LHCN-M2 (cell line): ENCODE measurements around the gene KCNQ2. TPM values are rescaled to one million over a fixed set of nuclear protein-coding genes. Genes with fewer than 3 reads are reported as not detected.
A peak's percentile ranks its signal among the peaks of the same experiment; 100 is the strongest.
"Not testable (repeated sequence)": the region's sequence is repeated elsewhere in the genome, so short reads cannot be mapped to it uniquely, and the experiment has no call there.

Source experiments
- DNase-seq: peaks from one replicate; pipeline ENCODE4 v3.0.0-alpha.2; 2012; ENCODE audit warnings: low read depth
- total RNA-seq: library from RNA; depleted of rRNA; stranded (reverse); fragments of >200 nt; gene quantifications from 2 replicates; pipeline ENCODE4 v1.2.3, GENCODE V29; 2014

Gene KCNQ2
- total RNA-seq, 1 experiment from 2014 or later: not detected

DNA sequence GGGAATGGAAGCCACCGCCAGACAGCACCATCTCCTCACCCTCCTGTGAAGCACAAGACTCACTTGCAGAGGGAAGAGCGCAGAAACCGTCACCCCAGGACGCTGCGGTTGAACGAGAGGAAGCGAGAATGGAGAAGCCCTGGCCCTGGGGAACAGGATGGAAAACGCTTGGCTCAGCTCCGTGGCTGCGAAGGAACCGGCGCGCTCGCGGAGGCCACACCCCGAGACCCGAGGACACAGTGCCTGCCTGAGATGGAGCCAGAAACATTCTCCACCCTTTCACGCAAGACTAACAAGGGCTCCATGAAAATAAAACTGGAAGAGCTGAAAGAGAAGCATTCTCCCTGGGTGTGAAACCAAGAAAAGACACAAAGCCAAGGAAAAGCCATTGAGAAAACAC, 86.0 kb downstream of the KCNQ2 start:
- DNase-seq: no peak

DNA sequence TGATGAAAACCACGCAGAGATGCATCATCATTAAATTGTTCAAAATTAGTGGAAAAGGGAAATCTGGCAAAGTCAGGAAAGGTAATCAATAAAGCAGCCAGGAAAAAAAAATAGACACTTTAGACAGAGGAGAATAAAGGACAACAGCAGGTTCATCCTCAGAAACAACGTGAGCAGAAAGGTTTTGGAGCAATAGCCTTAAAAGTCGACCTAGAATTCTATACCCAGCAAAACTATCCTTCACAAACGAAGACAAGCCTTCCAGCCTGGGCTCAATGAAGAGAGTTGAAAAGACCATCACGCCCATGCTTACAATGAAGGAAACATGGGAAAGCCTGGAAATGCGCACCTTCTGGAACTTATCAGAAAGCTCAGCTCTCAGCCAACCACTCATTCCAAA, 86.6 kb downstream of the KCNQ2 start:
- no peak for DNase-seq

DNA sequence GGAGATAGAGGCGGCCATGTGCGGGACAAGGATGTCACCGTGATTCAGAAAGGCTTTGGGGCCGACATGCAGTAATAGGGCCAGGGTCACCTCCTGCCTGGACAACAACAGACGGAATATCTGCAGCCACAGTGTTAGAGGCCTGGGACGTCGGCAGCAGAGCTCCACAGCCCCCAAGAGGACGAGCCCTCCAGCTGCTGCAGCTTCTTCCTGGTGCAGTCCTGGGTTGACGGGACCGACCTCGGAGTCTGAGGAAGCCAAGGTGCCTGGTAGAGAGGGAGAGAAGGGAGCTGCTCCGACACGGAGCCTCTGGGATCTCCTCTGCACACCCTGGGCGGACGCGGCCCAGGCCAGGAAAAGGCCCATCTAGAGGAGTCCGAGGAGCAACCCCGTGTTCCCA, 88.1 kb downstream of the KCNQ2 start:
- no peak for DNase-seq

DNA sequence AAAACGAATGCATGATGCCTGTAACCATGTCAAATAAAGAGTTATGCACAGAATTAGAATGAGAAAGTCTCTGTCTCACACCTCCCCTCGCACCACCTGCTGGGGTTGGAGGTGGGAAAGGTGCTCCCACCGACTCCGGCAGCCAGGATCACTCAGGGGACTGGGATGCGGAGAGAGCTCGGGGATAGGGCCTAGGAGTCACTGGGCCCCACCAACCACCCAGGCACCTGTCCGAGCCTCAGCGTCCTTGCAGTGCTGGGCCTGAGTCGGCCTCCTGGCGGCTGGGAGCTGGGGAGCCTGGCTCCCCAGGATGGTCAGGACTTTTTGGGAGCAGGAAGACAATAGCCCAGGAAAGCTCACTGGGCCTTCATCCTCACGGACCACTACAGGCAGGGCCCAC, 88.9 kb downstream of the KCNQ2 start:
- DNase-seq: no peak

DNA sequence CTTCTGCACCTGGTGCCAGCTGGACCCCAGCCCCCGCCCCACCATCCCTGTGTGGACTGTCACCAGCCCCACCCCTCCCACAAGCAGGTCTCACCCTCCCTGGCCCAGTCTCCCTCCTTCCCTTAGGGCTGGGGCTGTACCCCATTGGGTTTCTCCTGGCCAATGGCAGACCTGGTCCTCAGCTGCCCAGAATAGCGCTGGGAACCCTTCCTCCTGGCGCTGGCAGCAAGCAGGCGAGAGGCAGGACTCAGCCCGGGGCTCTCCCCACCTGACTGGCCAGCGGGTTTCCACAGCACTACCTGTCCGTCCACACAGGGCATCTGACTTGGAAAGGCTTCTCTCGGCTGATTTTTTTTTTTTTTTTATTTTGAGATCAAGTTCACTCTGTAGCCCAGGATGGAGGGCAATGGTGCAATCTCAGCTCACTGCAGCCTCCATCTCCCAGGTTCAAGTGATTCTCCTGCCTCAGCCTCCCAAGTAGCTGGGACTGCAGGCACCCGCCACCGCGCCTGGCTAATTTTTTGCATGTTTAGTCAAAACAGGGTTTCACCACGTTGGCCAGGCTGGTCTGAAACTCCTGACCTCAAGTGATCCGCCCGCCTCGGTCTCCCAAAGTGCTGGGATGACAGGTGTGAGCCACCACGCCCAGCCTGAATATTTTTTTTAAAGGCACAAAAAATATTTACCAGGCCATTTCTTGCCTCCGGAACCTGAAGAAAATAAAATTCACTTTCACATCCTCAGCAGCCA, 89.7 kb downstream of the KCNQ2 start:
- DNase-seq: no peak

- DNase-seq: no peak
These were observed 90.5 kb downstream of the KCNQ2 start for GRCh38 chr20:63381781-63382431.

DNA sequence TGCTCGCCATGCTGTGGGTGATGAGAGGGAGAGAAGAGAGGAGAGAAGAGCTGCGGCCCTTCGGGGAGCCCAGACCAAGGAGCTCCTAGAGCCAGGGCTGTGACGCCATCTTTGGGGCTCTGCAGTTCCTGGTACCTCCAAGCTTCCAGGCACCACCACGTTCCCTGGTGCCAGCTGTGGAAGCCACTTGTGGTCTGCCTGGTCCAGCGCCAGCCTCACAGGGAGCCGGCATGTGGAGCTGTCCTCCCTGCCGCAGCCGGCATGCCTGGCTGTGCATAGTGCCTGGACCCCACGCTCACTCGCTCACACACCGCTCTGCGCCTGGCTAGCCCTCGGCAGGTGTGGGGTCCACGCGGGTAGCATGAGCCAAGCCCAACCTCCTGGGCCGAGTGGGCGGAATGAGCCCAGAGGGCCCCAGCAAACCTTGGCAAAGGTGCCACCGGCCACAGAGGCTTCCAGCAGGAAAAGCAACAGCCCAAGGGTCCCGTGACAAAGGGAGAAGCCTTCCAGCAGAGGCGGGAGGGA, 92.0 kb downstream of the KCNQ2 start:
- DNase-seq: no peak

DNA sequence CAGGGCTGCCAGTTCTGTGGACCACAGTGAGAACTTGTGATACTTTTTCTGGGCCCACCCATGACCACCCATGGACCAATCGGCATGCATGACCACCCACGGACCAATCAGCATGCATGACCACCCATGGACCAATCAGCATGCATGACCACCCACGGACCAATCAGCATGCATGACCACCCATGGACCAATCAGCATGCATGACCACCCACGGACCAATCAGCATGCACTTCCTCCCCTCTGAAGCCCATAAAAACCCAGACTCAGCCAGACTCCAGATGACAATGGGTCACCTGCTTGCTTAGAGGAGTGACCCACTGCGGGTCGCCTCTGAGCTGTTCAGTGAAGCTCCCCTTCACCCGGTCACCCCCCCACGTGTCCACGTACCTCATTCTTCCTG, 92.6 kb downstream of the KCNQ2 start:
- DNase-seq: not testable (repeated sequence)

- no peak for DNase-seq
These were observed 93.2 kb downstream of the KCNQ2 start for GRCh38 chr20:63379296-63379695.

DNA sequence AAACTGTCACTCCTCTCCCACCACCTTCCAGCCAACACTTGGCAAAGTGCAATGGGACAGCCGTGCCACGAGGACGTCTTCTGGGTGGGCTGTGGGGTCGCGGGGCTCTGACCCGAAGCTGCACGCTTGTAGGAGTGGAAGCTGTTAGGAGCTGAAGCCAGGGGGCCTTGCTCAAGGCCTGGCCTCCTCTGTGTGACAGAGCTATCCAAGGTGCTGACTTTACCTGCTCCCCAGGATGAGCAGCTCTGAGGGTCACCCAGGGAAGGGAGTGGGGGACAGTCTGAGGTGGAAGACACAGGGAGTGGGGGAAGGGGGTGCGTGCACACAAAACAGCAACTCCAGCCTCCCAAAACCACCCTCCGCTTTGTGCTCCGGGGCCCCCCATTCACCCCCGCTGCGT, 93.8 kb downstream of the KCNQ2 start:
- DNase-seq: no peak

GRCh38 chr20:63377951-63378381, 94.5 kb downstream of the KCNQ2 start:
- no peak for DNase-seq

DNA sequence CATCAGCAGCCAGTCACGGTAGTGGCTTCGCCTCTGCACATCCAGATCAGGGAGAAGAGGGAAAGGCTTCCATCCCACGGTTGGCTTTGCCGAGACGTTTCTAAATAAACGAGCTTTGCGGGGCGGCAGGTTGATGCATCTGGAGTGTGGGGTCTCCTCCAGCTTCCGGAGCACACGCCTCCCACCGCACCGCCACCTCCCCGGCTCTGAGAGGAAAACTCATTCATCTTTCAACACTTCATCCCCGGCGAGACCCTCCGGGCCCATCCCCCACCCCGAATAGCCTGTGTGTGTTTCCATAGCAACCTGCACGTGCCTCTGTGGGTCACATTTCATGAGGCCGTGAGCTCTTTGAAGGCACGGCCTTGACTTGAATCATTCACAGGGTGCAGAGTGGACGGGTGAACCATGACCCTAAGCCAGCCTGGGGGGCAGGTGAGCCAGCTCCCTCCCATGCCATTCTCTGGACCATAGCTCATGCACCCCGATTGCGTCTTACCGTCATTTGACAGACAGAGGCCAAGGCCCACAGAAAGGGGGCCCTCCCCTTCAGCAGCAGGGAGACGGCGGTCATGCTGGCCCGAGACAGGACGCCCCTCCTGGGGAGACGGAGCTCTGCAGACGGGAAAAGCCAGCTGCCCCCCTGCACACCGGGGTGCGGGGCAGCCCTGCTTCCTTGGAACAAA, 95.1 kb downstream of the KCNQ2 start:
- peak; percentile 4 for DNase-seq

DNA sequence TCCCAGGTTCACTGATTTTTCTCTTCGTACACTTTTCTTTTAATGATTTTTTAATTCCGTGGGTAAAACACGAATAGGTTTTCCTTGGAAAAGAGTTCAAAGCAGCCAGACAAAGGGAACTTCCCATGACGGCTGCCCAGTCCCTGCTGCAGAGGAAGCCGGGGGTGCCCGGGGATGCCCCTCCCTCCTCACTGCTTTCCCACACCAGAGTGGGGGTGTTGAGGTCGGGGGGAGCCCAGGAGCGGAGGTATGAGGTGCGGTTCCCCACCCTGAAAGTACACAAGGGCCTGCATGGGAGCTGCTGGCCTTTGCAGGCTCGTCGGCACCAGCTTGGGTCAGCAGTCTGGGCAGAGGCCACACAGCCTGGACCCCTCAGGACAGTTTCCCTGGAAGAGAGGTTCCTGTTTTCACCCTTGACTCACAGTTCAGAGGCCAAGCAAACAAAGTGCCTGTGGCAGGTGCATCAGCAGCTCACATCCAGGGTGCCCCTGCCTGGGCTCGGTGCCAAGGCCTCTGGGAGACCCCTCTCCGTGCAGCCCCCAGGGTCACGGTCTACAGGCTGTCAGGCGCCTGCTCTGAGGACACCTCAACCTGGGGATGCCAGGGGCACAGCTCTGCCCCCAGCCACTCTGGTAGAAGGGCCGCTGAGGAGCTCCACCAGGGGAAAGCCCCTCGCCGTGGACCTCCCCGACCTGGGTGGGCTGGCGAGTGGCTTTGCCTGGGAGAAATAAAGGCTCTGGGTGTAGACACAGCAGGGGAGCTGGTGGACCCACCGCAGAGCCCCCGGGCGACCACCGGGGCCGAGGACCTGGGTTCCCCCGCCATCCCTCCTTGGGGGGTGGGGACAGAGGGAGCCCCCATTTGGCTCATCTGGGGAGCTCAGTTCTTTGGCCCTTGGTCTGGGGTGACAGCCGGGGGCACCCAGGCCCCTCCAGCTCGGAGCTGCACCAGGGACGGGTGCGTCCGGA, 95.9 kb downstream of the KCNQ2 start:
- DNase-seq: no peak

GRCh38 chr20:63375438-63375837, 97.0 kb downstream of the KCNQ2 start:
- DNase-seq: no peak

GRCh38 chr20:63374504-63374903, 98.0 kb downstream of the KCNQ2 start:
- no peak for DNase-seq

- DNase-seq: no peak
These were observed 98.5 kb downstream of the KCNQ2 start for GRCh38 chr20:63373996-63374395.

GRCh38 chr20:63372971-63373885, 99.2 kb downstream of the KCNQ2 start:
- DNase-seq: no peak

DNA sequence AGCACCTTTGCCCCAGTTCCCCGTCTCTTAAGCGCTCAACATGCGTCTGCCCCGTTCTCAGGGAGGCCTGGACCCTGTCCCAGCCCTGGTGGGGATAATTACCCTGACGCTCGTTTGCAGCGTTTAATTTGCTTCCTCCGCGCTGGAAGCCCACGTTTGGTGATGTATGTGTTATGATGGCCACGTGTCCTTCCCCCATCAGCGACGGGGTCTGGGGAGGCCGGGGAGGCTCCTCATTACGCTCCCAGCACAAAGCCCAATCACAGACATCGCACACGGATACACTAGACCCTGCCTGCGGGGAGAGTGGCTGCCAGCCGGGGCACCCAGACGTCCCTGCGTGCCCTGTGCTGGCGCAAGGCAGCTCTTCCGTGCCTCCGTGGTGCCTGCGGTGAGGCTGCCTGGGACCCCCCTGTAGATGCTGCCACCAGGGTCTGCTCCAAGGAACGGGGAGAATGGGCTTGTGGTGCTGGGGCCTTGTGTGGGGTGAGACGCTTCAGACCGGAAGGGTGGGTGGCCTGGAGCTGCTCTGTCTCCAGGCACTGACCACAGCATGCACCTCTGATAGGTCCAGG, 101.1 kb downstream of the KCNQ2 start:
- no peak for DNase-seq

DNA sequence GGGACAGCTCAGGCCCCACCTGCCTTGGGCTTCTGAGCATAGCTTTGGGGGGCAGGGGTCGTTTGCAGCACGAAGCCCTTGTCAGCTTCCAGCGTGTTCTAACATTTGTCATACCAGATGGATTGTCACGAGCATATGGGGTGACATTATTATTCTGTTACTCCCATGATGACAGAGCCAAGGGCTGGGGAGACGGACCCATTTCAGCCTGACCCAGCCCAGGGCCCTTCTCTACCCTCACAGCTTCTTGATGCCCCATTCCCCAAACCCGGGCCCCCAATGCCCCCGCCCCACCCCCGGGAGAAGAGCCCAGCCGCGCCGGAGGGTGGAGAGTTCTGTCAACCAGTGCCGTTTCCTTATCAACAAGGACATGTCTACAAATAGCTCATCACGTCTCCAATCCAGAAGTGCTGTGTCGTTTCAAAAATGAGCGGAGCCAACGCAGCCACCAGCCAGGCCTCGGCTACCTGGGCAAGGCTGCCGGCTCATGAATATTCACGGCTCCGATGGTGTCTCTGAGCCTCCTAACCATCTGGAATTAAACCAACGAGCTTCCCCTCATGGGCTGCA, 101.8 kb downstream of the KCNQ2 start:
- no peak for DNase-seq
